ENCODE results near the gene ANKS1B. TPM values are rescaled to one million over a fixed set of nuclear protein-coding genes. Genes with fewer than 3 reads are reported as not detected.
"Not testable (repeated sequence)": the region's sequence is repeated elsewhere in the genome, so short reads cannot be mapped to it uniquely, and the experiment has no call there.

Gene ANKS1B
- total RNA-seq, 1 donor from 2014 or later, result 11.3 TPM

DNA sequence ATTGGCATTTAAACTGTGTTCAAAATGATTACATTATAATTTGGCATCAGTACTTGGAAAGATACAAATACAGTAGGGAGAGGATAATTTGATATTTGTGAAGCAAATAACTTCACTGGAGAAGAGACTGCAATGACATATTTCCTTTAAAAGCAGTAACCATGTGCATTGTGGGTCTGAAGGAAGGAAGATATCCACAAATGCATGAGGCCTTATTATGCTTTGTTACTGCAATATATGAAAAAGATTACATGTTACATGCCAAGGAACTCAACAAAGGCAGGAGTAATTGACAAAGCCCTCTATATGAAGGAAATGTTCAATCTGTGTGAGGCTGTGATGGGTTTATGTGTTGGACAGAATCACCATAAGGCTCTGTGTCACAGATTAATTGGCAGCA, 948.2 kb downstream of the ANKS1B start:
- H3K27ac Mint-ChIP-seq (ENCODE audit: unreplicated experiment), result no peak overlapping the region
- TF ChIP-seq, protein P1, sequence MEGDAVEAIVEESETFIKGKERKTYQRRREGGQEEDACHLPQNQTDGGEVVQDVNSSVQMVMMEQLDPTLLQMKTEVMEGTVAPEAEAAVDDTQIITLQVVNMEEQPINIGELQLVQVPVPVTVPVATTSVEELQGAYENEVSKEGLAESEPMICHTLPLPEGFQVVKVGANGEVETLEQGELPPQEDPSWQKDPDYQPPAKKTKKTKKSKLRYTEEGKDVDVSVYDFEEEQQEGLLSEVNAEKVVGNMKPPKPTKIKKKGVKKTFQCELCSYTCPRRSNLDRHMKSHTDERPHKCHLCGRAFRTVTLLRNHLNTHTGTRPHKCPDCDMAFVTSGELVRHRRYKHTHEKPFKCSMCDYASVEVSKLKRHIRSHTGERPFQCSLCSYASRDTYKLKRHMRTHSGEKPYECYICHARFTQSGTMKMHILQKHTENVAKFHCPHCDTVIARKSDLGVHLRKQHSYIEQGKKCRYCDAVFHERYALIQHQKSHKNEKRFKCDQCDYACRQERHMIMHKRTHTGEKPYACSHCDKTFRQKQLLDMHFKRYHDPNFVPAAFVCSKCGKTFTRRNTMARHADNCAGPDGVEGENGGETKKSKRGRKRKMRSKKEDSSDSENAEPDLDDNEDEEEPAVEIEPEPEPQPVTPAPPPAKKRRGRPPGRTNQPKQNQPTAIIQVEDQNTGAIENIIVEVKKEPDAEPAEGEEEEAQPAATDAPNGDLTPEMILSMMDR (IDR thresholded peaks at IDR 0.05; ENCODE audit: partially characterized antibody, unreplicated experiment), result no peak
- H3K36me3 Mint-ChIP-seq (ENCODE audit: unreplicated experiment), result no peaks in the 10 kb centered on the region
- H3K4me1 Mint-ChIP-seq (ENCODE audit: low read depth, unreplicated experiment), result no peaks in the 10 kb centered on the region
- DNase-seq, result no peak
- H3K9me3 Mint-ChIP-seq (ENCODE audit: unreplicated experiment), result no peaks in the 10 kb centered on the region
- no peak overlapping the region for H3K4me3 Mint-ChIP-seq (ENCODE audit: unreplicated experiment)
- H3K27me3 Mint-ChIP-seq (ENCODE audit: unreplicated experiment), result peaks cover 2% of the 10 kb centered on the region

DNA sequence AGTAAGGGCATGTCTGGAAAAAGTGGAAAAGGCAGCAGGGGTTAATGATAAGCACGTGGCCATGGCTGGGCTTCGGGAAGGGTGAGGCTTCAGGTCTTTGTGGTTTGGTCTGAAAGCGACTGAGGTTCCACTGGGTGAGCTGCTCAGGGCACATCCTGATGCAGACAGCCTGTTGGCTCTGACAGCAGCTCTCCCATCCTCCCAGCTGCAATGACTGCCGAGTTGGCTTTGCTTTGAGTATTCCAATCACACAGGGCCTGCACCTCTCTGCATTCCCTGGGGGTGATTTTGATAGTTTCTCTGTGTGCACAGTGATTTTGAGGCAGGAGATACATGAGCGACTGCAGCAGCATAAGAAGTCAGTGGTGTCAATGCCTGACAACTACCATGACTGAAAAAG, 948.9 kb downstream of the ANKS1B start:
- Mint-ChIP-seq H3K4me3 (ENCODE audit: unreplicated experiment) (no peak overlapping the region), H3K27me3 (ENCODE audit: unreplicated experiment) (peaks cover 2% of the 10 kb centered on the region), H3K4me1 (ENCODE audit: low read depth, unreplicated experiment) (no peaks in the 10 kb centered on the region), H3K27ac (ENCODE audit: unreplicated experiment) (no peak overlapping the region), H3K36me3 (ENCODE audit: unreplicated experiment) (no peaks in the 10 kb centered on the region), H3K9me3 (ENCODE audit: unreplicated experiment) (no peaks in the 10 kb centered on the region)
- DNase-seq, result no peak
- TF ChIP-seq, protein P1 (IDR thresholded peaks at IDR 0.05; ENCODE audit: partially characterized antibody, unreplicated experiment), result no peak

DNA sequence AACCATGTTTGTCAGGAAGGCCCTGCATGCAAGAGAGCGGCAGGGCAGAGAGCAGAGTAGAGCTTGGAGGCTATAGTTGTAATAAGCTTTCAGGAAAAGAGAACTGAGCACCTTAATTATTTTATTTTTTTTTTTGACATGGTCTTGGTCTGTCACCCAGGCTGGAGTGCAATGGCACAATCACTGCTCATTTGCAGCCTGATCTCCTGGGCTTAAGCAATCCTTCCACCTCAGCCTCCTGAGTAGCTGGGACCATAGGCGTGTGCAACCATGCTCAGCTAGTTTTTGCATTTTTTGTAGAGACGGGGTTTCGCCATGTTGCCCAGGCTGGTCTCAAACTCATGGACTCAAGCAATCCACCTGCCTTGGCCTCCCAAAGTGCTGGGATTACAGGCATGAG, 950.5 kb downstream of the ANKS1B start:
- not testable (repeated sequence) for H3K27me3 Mint-ChIP-seq (ENCODE audit: unreplicated experiment); H3K36me3 Mint-ChIP-seq (ENCODE audit: unreplicated experiment); H3K4me1 Mint-ChIP-seq (ENCODE audit: low read depth, unreplicated experiment); H3K9me3 Mint-ChIP-seq (ENCODE audit: unreplicated experiment); H3K4me3 Mint-ChIP-seq (ENCODE audit: unreplicated experiment); DNase-seq; H3K27ac Mint-ChIP-seq (ENCODE audit: unreplicated experiment)

DNA sequence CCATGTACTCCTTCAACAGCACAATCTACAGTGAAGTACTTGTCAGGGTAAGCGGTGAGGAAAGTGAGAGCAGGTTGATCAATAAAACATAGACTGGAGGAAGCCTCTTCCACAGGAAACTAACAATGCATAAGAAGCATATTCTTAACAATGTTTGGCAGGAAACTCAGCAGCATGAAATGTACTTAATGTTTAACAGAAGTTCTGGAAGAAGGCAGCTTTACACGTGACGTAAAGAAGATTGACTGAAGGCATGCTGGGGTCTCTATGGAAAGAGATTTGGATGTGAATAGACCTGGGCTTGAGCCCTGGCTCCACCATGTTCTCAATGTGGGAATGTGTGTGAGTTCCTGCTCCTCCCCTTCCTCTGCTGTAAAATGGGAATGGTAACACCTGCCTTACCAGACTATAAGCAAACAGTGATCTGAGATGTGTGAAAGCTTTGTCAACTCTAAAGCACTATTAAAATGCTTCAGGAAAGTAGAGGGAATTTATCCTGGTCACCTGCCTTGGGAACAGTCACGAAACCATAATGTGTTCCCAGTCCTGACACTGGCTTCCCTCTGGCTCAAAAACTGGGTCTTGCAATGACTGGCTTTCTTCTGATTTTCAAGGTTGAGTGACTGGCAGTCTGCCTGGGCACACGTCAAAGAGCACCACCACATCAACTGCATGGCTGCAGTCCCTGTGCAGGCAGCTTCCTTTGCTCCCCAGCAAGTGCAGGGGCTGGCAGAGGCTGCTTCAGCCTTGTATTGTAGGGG, 955.0 kb downstream of the ANKS1B start:
- no peak for DNase-seq
- no peaks in the 10 kb centered on the region for H3K4me1 Mint-ChIP-seq (ENCODE audit: low read depth, unreplicated experiment)
- H3K27ac Mint-ChIP-seq (ENCODE audit: unreplicated experiment), result no peak overlapping the region
- peaks cover 2% of the 10 kb centered on the region for H3K27me3 Mint-ChIP-seq (ENCODE audit: unreplicated experiment)
- TF ChIP-seq, protein P1 (IDR thresholded peaks at IDR 0.05; ENCODE audit: partially characterized antibody, unreplicated experiment), result no peak
- peaks cover 3% of the 10 kb centered on the region for H3K9me3 Mint-ChIP-seq (ENCODE audit: unreplicated experiment)
- H3K36me3 Mint-ChIP-seq (ENCODE audit: unreplicated experiment), result no peaks in the 10 kb centered on the region
- H3K4me3 Mint-ChIP-seq (ENCODE audit: unreplicated experiment), result no peak overlapping the region

DNA sequence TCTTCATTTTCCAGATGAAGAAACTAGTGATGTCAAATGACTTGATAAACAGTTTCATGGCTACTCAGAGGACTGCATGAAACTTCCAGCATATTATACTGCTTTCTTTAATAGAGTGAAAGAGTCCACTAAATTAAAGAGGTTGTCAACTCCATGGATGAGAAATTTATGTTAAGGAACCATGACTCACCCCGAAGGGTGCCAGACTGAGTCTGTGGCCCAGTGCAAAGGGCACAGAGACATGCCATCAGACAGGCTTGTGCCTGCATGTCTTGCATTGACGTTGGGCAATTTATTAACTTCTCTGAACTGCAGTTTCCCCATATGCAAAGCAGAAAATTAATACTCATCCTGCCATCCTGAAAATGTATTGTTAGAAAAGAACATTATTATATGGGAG, 957.3 kb downstream of the ANKS1B start:
- DNase-seq, result no peak
- H3K36me3 Mint-ChIP-seq (ENCODE audit: unreplicated experiment), result no peaks in the 10 kb centered on the region
- no peak overlapping the region for H3K4me3 Mint-ChIP-seq (ENCODE audit: unreplicated experiment)
- H3K27ac Mint-ChIP-seq (ENCODE audit: unreplicated experiment), result no peak overlapping the region
- no peaks in the 10 kb centered on the region for H3K27me3 Mint-ChIP-seq (ENCODE audit: unreplicated experiment)
- TF ChIP-seq, protein P1 (IDR thresholded peaks at IDR 0.05; ENCODE audit: partially characterized antibody, unreplicated experiment), result no peak
- H3K9me3 Mint-ChIP-seq (ENCODE audit: unreplicated experiment), result peaks cover 3% of the 10 kb centered on the region
- no peaks in the 10 kb centered on the region for H3K4me1 Mint-ChIP-seq (ENCODE audit: low read depth, unreplicated experiment)

Measured in glutamatergic neuron (in vitro differentiated cells).